Mucosa of descending colon (tissue), 3 donors: ENCODE measurements around the gene CDH10. TPM values are rescaled to one million over a fixed set of nuclear protein-coding genes. Genes with fewer than 3 reads are reported as not detected.

Experiments
- ATAC-seq: fragments of 200-7000 bp; cut with Tn5 transposase; one replicate; pipeline ENCODE4 v1.9.1; 2020; ENCODE audit warnings: mild to moderate bottlenecking, moderate library complexity
- DNase-seq, 3 donors: peaks; one replicate each; pipeline ENCODE4 v3.0.0-alpha.2; 2020
- H3K36me3 ChIP-seq: fragments of 200-600 bp; one replicate; pipeline ENCODE4 v1.8.0; 2021; ENCODE audit warnings: low read depth, mild to moderate bottlenecking
- H3K4me1 ChIP-seq: fragments of 200-600 bp; one replicate; pipeline ENCODE4 v1.8.0; 2021; ENCODE audit warnings: low read depth, mild to moderate bottlenecking
- H3K4me3 ChIP-seq: fragments of 200-600 bp; one replicate; pipeline ENCODE4 v1.8.0; 2021; ENCODE audit warnings: mild to moderate bottlenecking
- H3K9me3 ChIP-seq: fragments of 200-600 bp; one replicate; pipeline ENCODE4 v1.8.0; 2021; ENCODE audit warnings: mild to moderate bottlenecking
- intact Hi-C, 2 donors: fragments of 100-400 bp; cut with DNase I in 1 of 2; cut with micrococcal nuclease in 1 of 2; formaldehyde crosslinking; loops; one replicate each; pipeline versions ENCODE4 v1.11.0 to v1.11.1; 2022; cut with DNase I, micrococcal nuclease
- total RNA-seq, 3 donors: library from RNA; stranded (reverse); fragmentation: NEBNext Ultra II Directional in 2 of 3; extraction: Animal tissue kit (Norgen Biotek cat#: 25700) in 2 of 3; gene quantifications; one replicate each; pipeline versions ENCODE4 v1.2.1 to v1.2.4, GENCODE V29; 2021 to 2023
- TF ChIP-seq, protein P1 (sequence below): fragments of 200-600 bp; IDR thresholded peaks from one replicate; pipeline ENCODE4 v1.8.0; 2022; ENCODE audit warnings: antibody characterized with exemption, mild to moderate bottlenecking
- donor health status: DM: no; HTN: no; CAD: no; lungs with moderate emphysema.
- donor health status: DM: no; HTN: no; CAD: no.
- donor health status: DM: no; HTN: yes; CAD: no.

The CDH10 gene
- total RNA-seq, 3 donors from 2014 or later, result 0.57 TPM; not detected in 2

DNA sequence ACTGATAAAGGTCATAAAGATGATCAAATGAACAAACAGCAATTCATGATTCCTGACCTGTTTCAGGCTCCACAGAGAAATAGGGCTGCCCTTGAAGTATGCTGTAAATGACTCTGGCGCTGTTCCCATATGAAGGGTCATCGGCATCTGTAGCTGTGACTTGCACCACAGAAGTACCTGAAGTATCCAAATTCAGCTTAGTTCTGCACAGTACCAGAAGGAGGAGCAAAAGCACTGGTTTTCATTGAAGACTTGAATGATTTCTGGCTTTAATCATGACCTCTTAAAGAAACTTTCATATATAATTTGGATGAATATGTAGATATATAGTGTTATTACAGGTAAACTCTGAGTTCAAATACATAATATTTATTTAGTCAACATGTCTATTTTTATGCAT lies 109.1 kb downstream of the CDH10 start:
- DNase-seq (no peak), ATAC-seq (no peak)
- Histone ChIP-seq H3K9me3 (no peaks in the 10 kb centered on the region), H3K4me3 (no peak overlapping the region), H3K4me1 (no peaks in the 10 kb centered on the region), H3K36me3 (no peaks in the 10 kb centered on the region)
- TF ChIP-seq, protein P1, sequence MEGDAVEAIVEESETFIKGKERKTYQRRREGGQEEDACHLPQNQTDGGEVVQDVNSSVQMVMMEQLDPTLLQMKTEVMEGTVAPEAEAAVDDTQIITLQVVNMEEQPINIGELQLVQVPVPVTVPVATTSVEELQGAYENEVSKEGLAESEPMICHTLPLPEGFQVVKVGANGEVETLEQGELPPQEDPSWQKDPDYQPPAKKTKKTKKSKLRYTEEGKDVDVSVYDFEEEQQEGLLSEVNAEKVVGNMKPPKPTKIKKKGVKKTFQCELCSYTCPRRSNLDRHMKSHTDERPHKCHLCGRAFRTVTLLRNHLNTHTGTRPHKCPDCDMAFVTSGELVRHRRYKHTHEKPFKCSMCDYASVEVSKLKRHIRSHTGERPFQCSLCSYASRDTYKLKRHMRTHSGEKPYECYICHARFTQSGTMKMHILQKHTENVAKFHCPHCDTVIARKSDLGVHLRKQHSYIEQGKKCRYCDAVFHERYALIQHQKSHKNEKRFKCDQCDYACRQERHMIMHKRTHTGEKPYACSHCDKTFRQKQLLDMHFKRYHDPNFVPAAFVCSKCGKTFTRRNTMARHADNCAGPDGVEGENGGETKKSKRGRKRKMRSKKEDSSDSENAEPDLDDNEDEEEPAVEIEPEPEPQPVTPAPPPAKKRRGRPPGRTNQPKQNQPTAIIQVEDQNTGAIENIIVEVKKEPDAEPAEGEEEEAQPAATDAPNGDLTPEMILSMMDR, result no peak
- intact Hi-C loops, result no loop called here

DNA sequence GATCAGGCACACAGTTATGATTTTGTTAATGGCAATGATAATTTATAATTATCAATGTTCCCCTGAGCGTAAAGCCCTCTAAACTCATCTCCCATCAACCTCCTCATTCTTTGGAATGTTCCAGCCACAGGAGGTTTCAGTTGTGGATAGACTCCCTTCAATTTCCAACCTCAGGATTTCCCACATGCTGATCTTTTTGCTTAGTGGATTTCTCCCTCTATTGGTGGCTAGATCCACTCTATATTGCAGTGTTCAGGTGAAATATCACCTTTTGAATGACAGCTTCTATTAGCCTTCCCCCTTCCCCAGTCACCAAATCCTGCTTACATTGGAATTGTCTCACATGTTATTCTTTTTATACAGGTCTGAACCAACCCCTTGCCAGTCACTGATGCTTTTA lies 113.9 kb downstream of the CDH10 start:
- Histone ChIP-seq H3K9me3 (no peaks in the 10 kb centered on the region), H3K36me3 (no peaks in the 10 kb centered on the region), H3K4me3 (no peak overlapping the region), H3K4me1 (no peaks in the 10 kb centered on the region)
- TF ChIP-seq, protein P1, result no peak
- no peak for ATAC-seq
- no peak for DNase-seq
- intact Hi-C loops, result no loop called here

DNA sequence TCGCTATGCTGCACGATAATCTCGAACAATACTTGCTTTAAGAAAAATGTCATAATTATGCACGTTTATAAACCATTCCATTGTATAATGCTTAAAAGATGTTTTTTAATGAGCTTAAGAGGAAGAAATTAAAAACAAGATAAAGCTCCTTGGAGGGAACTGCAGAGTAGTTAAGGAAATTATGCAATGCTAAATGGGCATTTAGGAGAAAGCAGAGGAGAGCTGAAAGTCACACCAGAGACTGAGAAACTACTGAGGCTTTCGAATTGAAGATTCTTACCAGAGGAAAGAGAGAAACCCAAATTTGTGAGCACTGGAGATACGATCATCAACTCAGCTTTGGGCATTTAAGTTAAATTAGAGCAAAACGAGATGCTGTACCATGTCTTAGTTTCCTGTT lies 119.4 kb downstream of the CDH10 start:
- TF ChIP-seq, protein P1, result no peak
- intact Hi-C loops, result no loop called here
- no peak for ATAC-seq

DNA sequence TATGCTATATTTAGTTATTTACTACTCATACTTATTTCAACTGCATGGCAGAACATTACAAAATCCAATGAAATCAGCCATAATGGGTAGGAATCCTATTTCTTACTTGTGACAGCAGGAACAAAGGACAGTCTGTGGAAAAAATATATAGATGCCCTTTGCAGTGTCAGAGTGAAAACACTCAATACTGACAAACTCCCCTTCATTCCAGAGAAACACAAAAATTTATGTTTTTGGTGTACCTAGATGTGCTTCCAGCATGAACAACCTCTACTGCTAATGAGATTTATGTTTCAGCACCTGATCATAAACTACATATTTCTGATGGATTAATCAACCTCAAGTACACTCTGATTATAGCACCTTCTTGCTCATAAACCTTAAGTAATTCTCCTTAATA lies 132.4 kb downstream of the CDH10 start:
- Histone ChIP-seq H3K4me3 (no peak overlapping the region), H3K9me3 (no peaks in the 10 kb centered on the region), H3K4me1 (no peaks in the 10 kb centered on the region), H3K36me3 (no peaks in the 10 kb centered on the region)
- TF ChIP-seq, protein P1, result no peak
- intact Hi-C loops, result no loop called here
- DNase-seq (no peak), ATAC-seq (no peak)

More for the DNA sequence above, 119.4 kb downstream of the CDH10 start:
- H3K9me3 ChIP-seq, result no peaks in the 10 kb centered on the region
- no peak overlapping the region for H3K4me3 ChIP-seq
- no peaks in the 10 kb centered on the region for H3K36me3 ChIP-seq
- H3K4me1 ChIP-seq, result no peaks in the 10 kb centered on the region
- DNase-seq, result no peak

DNA sequence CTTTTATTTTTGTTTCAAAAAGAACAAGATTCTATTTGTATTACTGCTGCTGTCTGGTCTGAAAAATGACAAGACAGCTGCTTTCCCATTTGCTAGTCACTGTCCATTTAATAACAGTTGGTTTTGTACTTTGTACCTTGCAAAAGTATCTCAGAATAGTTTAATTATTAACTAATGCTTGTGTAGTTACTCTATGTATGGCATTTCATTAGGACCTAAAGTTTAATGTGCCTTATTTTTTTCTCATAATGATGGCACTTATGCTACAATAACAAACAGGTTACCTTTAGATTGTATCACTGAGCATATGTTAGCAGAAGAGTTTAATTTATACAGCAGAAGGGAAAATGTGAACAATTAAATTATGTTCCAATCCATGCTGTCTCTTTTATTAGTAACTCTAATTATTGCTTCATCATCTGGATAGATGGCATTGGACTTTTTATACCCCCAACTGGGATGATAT lies 134.2 kb downstream of the CDH10 start:
- intact Hi-C loops, result no loop called here
- no peak for ATAC-seq
- no peaks in the 10 kb centered on the region for H3K4me1 ChIP-seq
- TF ChIP-seq, protein P1, result no peak
- no peak for DNase-seq
- no peaks in the 10 kb centered on the region for H3K36me3 ChIP-seq
- H3K4me3 ChIP-seq, result no peak overlapping the region
- no peaks in the 10 kb centered on the region for H3K9me3 ChIP-seq

DNA sequence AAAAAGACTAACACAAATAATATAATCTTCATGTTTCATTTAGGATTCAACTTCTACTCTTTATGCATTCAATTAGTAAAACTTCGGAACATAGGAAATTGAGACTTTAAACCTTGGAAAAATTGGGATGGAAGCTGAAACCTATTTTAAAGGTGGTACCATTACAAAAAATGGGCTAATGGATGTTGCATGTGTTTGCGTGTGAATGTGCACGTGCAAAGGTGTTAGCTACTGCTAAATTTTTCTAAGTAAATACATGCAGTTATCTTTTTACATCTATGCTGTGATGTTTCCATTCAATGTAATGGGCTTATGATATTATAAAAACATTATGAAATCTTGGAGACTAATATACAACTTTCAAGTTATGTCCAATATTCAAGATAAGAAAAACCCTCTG lies 134.8 kb downstream of the CDH10 start:
- Histone ChIP-seq H3K4me1 (no peaks in the 10 kb centered on the region), H3K36me3 (no peaks in the 10 kb centered on the region), H3K9me3 (no peaks in the 10 kb centered on the region), H3K4me3 (no peak overlapping the region)
- TF ChIP-seq, protein P1, result no peak
- intact Hi-C loops, result no loop called here
- DNase-seq (no peak), ATAC-seq (no peak)
